Activated CD8-positive, alpha-beta memory T cell treated with anti-CD3 and anti-CD28 coated beads, Interleukin-2, amount 50 U/mL, for 1 hour (primary cell): ENCODE results near the gene STX8.
"Not testable (repeated sequence)": the region's sequence is repeated elsewhere in the genome, so short reads cannot be mapped to it uniquely, and the experiment has no call there.

ENCODE experiments used
- DNase-seq: peaks from one replicate; pipeline ENCODE4 v3.0.0-alpha.2; 2020; ENCODE audit errors: extremely low read depth

Gene STX8

GRCh38 chr17:9575381-9576101 is at the start of gene STX8:
TSS of gene STX8 (minus strand) at chr17:9575820. CDS start at chr17:9575808, 12 bp downstream.
- DNase-seq = peak; percentile 32

DNA sequence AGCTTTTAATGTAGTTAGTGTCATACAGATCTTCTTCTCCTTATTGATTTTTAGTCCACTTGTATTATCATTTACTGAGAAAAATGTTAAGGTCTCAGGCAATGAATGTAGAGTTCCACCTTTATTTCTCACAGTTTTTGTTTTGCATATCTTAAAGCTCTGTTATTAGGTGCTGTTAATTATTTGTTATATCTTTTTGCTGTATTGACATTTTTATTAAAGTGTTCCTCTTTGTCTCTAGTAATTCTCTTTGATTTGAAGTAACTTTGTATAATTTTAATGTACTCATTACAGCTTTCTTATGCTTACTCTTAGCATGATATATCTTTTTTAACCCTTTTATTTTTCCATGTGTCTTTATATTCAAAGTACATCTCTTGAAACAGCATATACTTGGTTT is 47.3 kb upstream of the STX8 start:
- DNase-seq = no peak

- no peak for DNase-seq
These were observed 39.9 kb upstream of the STX8 start for GRCh38 chr17:9615486-9615885.

DNA sequence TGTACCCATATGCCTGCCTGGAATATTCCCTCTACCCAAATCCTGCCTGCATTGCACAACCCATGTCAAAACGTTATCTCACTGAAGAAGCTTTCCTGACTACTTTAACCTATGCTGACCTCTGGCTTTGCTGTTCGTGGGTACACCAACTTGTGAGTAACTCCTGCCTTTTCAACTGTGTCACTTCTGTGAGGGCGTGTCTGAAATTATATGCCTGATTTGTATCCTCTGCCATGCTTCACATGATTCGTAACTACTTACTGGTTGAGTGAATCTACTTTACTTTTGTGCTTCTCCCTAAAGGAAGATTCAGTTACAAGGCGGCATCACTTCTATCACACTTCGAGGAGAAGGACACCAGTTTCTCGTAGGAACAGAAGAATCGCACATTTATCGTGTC is 36.4 kb upstream of the STX8 start:
- no peak for DNase-seq

GRCh38 chr17:9611557-9611956 is 35.9 kb upstream of the STX8 start:
- DNase-seq = no peak

DNA sequence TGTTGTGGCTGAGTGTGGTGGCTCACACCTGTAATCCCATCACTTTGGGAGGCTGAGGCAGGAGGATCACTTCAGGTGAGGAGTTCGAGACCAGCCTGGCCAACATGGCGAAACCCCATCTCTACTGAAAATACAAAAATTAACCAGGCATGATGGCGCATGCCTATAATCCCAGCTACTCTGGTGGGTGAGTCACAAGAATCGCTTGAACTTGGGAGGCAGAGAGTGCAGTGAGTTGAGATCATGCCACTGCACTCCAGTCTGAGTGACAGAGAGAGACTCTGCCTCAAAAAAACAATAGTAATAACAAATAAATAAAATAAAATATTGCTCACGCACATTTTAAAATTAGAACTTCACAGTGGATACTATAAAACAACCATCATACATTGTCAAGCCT is 31.4 kb upstream of the STX8 start:
- DNase-seq = not testable (repeated sequence)

DNA sequence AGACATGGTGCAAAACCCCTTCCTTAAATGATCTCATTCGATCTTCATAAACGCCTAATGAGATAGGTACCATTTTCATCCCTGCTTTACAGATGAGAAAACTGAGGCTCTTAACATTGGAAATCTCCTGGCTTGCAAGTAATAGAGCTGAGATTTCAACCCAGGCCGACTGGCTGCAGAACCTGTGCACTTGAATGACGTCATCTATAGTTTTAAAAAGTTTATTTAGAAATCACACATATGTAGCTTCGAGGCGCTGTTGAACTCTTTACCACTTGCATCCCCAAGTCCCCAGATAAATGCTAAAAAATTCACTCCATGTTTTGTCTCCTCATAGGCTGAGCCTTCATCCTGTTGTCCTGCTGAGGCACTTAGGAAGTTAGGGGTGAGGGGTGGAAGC is 30.8 kb upstream of the STX8 start:
- no peak for DNase-seq

GRCh38 chr17:9604583-9604982 is 29.0 kb upstream of the STX8 start:
- DNase-seq = not testable (repeated sequence)

DNA sequence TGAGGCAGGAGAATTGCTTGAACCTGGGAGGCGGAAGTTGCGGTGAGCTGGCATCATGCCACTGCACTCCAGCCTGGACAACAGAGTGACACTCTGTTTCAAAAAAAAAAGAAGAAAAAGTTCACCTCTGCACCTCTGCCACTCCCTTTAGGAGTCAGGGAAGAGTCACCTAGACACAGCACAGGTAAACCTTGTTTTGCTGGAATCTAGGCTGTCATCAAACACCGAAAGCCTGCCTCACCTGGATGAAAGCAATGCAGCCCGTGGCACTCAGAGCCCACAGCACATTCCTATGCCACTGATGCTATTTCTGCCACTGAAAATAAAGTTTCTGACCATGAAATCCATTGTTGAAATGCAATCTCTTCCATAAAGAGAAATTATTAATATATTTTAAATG is 23.0 kb upstream of the STX8 start:
- no peak for DNase-seq

DNA sequence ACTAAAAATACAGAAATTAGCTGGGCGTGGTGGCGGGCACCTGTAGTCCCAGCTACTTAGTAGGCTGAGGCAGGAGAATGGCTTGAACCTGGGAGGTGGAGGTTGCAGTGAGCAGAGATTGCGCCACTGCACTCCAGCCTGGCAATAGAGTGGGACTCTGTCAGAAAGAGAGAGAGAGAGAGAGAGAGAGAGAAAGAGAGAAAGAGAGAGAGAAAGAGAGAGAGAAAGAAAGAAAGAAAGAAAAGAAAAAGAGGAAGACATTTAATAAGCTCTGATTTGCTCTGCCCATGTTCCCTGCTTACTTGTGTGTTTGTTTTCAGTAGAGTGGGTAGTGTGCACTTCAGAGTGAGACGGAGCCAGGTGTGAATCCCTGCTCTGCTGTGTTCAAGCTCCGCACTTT is 22.0 kb upstream of the STX8 start:
- DNase-seq = not testable (repeated sequence)

DNA sequence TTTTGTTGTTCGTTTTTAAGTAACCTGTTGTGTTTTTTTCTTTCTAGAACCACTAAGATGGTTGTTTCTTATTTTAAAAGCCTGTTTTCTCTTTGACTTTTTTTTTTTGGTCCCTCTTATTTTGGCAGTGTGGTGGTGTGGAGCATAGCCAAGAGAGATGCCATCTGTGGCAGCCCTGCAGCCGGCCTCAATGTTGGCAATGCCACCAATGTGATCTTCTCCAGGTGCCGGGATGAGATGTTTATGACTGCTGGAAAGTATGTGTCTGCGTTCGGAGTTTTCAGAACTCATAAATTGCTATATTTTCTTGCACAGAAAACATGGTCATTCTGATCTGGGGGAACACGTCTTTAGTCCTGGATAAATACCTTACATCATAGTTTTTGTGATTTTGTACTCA is 18.4 kb upstream of the STX8 start:
- no peak for DNase-seq

DNA sequence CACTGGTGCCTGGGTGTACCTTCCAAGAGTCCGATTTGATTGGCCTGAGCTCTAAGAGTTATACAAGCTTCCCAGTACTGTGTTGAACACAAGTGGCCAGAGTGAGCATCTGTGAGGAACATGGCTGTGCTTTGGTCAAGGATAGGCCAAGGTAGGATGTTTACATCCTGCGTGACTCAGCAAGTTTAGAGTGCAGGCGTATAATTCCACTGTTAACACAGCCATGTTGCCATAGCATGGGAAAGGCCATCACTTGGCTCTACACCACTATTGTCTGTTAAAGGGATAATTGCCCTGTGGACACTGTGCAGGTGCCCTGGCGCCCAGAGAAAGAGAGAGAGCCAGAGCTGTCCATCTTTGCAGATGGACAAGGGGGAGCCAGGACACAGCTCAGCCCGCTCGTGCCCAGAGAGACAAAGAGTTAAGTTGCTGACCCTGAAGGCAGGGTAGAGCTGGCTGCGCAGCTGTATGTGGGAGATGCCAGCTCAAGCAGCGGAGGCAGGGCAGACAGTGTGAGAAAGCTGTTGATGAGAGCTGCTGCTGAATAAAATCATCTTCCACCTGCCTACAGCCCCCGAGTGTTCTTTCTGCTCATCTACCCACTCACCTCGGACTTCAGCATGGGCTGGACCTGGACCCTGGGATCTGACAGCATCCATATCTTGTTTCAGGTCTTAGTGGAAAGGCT is 12.5 kb upstream of the STX8 start:
- no peak for DNase-seq

GRCh38 chr17:9577373-9577709 is 1.7 kb upstream of the STX8 start:
- DNase-seq = no peak

GRCh38 chr17:9576521-9577372 is 1.1 kb upstream of the STX8 start, which contains the start of gene CFAP52:
TSS of gene CFAP52 (plus strand) at chr17:9576642. CDS start at chr17:9576696, 54 bp downstream.
- DNase-seq = no peak

DNA sequence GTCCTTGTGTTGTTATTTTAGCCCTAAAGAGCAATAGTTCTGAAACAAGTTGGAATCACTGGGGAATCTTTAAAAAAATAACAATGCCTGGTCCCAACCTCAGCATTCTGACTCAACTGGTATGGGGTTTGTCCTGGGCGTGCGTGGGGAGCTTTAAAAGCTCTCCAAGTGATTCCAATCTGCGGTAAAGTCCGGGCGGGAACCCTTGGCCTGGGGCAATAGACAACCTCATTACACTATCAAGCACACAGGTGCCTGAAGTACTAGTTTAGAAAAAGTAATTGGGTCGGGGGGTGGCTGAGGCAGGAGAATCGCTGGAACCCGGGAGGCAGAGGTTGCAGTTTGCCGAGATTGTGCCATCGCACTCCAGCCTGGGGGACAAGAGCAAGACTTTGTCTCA is 4.4 kb downstream of the STX8 start:
- DNase-seq = no peak

DNA sequence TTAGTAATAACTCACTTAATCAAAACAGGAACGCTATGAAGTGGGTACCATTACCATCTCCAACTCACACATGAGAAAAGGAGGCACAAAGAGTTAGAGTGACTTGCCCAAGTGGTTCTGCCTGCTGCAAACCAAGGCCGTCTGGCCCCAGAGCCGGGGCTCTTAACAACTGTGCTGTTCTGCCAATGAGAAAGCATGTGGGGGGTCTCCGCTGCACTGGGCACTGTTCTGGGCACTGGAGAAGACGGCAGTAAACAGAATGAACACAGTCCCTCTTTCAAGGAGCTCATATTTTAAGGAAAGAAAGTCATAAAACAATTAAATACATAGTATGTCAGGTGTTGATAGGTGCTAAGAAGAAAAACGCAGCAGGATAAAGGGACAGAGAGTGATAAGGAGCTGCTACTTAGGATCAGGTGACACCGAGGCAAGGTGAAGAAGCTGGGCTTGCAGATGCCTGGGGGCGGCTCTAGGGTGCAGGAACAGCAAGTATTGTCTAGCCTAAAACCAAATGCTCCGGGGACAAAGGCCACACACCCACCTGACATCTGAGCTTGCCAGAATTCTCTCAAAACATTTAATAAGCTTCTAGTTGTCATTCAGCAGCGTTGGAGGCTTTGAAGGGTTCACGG is 6.5 kb downstream of the STX8 start:
- no peak for DNase-seq

DNA sequence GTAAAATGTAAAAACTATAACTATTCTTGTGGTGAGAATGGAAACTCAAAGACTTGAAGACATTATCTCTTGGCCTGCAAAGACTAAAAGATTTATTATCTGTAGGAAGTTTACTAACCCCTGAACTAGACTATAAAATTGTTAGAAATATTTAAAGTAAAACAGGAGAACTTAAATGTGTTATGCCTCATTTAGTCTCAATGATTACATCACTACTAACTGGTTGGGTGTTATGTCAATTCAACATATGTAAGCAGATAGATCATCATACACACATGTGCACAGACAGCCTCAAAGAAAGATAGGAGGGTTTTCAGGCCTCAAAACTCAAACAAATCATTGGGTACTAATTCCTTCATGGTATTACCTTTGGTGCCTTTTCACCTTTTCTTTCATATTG is 7.6 kb downstream of the STX8 start:
- no peak for DNase-seq

DNA sequence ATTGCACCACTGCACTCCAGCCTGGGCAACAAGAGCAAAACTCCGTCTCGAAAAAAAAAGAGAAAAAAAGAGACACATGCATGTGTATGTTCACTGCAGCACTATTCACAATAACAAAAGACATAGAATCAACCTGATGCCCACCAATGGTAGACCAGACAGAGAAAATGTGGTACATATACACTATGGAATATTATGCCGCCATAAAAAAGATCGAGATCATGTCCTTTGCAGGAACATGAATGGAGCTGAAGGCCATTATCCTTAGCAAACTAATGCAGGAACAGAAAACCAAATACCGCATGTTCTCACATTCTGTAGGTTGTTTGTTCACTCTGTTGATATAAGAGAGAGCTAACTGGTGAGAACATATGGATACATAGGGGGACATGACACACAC is 8.9 kb downstream of the STX8 start:
- DNase-seq = not testable (repeated sequence)

- no peak for DNase-seq
These were observed 9.6 kb downstream of the STX8 start for GRCh38 chr17:9566067-9566466.

DNA sequence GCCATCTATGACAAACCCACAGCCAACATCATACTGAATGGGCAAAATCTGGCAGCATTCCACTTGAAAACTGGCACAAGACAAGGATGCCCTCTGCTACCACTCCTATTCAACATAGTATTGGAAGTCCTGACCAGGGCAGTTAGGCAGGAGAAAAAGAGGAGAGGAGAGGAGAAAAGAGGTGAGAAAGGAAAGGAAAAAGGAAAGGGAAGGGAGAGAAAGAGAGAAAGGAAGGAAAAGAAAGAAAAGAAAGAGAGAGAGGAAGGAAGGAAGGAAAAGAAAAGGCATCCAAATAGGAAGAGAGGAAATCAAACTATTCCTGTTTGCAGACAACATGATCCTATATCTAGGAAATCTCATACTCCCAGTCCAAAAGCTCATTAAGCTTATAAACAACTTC is 11.5 kb downstream of the STX8 start:
- no peak for DNase-seq

DNA sequence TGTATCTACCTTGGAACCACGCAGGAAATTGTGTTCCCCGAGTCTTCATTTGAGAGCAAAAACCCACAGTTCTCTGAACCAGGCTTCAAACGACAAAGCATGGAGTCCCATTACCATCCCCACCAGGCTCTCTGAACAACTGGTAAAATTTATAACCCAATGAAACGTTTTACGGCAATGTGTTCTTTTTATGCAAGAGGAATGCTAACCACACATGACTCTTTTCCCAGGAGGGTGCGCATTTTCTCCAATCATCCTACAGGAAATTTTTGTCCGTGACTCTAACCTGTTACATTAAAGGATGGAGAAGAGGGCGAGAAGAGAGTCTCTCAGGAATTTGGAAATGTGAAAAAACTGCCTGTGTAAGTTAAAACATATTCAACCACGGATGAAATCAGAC is 17.8 kb downstream of the STX8 start:
- no peak for DNase-seq

DNA sequence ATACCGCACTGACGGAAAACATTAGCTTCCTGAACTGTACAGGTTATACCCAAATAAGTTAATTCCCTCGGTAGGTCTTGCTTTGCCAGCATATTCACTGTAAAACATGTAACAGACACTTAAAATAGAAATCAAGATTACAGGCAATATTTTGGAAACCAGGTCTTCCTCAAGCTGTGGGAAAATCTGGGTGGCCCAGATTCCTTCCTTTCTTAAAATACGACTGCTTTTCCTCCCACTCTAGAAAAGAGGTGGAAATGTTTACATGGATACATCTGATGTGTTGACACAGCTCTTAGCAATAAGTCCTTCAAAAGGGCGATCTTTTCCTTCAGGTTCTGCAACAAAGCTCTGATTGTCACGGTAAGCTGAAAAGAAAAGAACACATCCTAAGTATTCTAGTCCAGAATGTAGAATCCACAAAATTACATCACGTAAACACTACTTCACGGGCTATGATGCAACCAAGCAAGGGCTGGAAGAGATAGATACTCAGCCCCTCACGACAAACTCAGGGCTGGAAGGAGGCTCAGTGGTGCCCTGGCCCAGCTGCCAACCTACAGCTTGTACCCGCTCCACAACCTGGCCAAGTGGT is 18.4 kb downstream of the STX8 start:
- no peak for DNase-seq
